ENCODE measurements around the gene MAP3K14. TPM values are rescaled to one million over a fixed set of nuclear protein-coding genes. Genes with fewer than 3 reads are reported as not detected.

The MAP3K14 gene
- total RNA-seq, 2 donors from 2014 or later: 8.2 to 10.6 TPM

GRCh38 chr17:45234641-45235415, 82.0 kb downstream of the MAP3K14 start:
- H3K27me3 ChIP-seq: no peaks in the 10 kb centered on the region
- DNase-seq (ENCODE audit: low spot score): no peak
- no peaks in the 10 kb centered on the region for H3K9me3 ChIP-seq
- H3K36me3 ChIP-seq: no peaks in the 10 kb centered on the region
- H3K27ac ChIP-seq: no peak overlapping the region
- H3K4me1 ChIP-seq: peaks cover 0 to 18% of the 10 kb centered on the region in 2 donors
- H3K4me3 ChIP-seq: no peak overlapping the region
- no peak for TF ChIP-seq CTCF (IDR thresholded peaks at IDR 0.05)

- no peaks in the 10 kb centered on the region for H3K36me3 ChIP-seq
- no peak for TF ChIP-seq CTCF (IDR thresholded peaks at IDR 0.05)
- no peak overlapping the region for H3K27ac ChIP-seq
- no peaks in the 10 kb centered on the region for H3K9me3 ChIP-seq
- no peaks in the 10 kb centered on the region for H3K27me3 ChIP-seq
- no peak overlapping the region for H3K4me3 ChIP-seq
- H3K4me1 ChIP-seq: peaks cover 0 to 31% of the 10 kb centered on the region in 2 donors
- no peak for DNase-seq (ENCODE audit: low spot score)
Measured at GRCh38 chr17:45233423-45233924, 83.3 kb downstream of the MAP3K14 start.

GRCh38 chr17:45232514-45233422, 84.1 kb downstream of the MAP3K14 start:
- Histone ChIP-seq H3K27me3 (no peaks in the 10 kb centered on the region), H3K4me1 (peaks cover 0 to 38% of the 10 kb centered on the region in 2 donors), H3K36me3 (no peaks in the 10 kb centered on the region), H3K27ac (no peak overlapping the region), H3K9me3 (no peaks in the 10 kb centered on the region), H3K4me3 (no peak overlapping the region)
- no peak for DNase-seq (ENCODE audit: low spot score)
- TF ChIP-seq CTCF (IDR thresholded peaks at IDR 0.05): no peak

- H3K27ac ChIP-seq: peak overlapping the region; percentile 84 to 86
- TF ChIP-seq CTCF (IDR thresholded peaks at IDR 0.05): peak in 1 of 2 donors; percentile 30
- no peaks in the 10 kb centered on the region for H3K27me3 ChIP-seq
- no peaks in the 10 kb centered on the region for H3K36me3 ChIP-seq
- DNase-seq (ENCODE audit: low spot score): no peak
- peaks cover 0 to 50% of the 10 kb centered on the region in 2 donors for H3K4me1 ChIP-seq
- no peaks in the 10 kb centered on the region for H3K9me3 ChIP-seq
- no peak overlapping the region for H3K4me3 ChIP-seq
Measured at GRCh38 chr17:45231481-45232116, 85.2 kb downstream of the MAP3K14 start.

GRCh38 chr17:45230787-45231480, 85.9 kb downstream of the MAP3K14 start:
- DNase-seq (ENCODE audit: low spot score): no peak
- Histone ChIP-seq H3K27ac (peak overlapping the region; percentile 84 to 86), H3K9me3 (no peaks in the 10 kb centered on the region), H3K27me3 (no peaks in the 10 kb centered on the region), H3K36me3 (no peaks in the 10 kb centered on the region), H3K4me3 (no peak overlapping the region), H3K4me1 (peaks cover 0 to 56% of the 10 kb centered on the region in 2 donors)
- no peak for TF ChIP-seq CTCF (IDR thresholded peaks at IDR 0.05)
